SHP77 (cell line): ENCODE results near the gene SAPCD2.

Experiments used
- DNase-seq, 2 experiments: peaks; one replicate each; lab custom pipeline; 2025; lab: John Stamatoyannopoulos, UW

The SAPCD2 gene

GRCh38 chr9:137082222-137082924, 12.0 kb upstream of the SAPCD2 start:
- DNase-seq: no peak

DNA sequence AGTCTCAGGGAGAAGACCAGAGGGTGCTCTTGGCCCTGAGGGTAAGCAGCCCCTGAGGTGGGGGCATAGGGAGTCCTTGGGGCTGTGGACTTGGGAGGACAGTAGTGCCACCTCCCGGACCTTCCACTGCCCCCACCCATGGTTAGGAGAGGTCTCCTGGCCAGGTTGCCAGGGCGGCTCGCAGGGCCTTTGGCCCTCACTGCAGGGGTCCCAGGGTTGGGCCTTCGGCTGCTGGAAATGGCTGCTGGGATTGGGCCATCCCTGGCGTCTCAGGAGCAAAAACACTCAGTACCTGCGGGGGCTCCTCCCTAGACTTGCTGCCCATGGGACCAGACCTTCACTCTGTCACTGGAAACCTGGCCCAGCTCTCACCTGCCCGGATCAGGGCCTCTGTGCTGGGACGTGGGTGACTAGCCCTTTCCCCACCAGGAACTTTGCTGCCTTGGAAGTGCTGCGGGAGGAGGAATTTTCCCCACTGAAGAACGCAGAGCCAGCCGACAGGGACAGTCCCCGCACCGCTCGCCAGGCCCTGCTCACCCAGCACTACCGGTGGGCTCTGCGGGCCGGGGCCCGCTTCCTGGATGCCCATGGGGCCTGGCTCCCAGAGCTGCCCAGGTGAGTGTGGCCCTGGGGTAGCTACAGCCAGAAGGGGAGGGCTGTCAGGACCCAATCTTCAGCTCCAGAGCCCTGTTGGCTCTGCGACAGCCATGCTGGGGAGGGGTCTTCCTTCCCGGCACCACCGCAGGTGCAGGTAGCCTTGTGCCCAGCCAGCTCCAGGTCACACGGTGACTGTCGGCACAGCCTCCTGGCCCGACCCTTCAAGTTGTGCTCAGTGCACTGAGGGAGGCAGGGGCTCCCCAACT, 10.1 kb upstream of the SAPCD2 start:
- DNase-seq: no peak

- no peak for DNase-seq
These were observed 9.0 kb upstream of the SAPCD2 start for GRCh38 chr9:137079401-137079787.

DNA sequence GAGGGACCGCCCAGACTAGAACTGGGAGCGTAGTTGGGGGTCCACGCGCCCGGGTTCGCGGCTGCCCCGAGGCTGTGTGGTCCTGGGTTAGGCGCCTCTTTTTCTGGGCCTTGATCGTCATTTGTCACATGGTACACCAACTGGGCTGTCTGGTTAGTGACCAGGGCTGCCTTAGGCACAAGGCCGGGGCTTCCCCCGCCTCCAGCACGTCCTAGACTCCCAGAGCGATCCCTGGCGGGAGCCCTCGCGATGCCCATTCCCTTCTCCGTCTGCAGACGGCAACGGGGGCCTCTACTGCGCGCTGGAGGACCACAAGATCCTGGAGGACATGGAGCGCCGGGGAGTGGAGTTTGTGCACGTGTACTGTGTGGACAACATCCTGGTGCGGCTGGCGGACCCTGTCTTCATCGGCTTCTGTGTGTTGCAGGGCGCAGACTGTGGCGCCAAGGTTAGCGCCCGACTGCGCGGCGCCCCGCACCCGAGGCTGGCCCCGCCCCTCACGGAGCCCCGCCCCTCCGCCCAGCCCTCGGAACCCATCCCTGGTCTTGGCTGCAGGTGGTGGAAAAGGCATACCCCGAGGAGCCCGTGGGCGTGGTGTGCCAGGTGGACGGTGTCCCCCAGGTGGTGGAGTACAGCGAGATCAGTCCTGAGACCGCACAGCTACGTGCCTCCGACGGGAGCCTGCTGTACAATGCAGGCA, 8.5 kb upstream of the SAPCD2 start:
- DNase-seq: no peak

GRCh38 chr9:137077758-137078693, 7.7 kb upstream of the SAPCD2 start:
- no peak for DNase-seq

DNA sequence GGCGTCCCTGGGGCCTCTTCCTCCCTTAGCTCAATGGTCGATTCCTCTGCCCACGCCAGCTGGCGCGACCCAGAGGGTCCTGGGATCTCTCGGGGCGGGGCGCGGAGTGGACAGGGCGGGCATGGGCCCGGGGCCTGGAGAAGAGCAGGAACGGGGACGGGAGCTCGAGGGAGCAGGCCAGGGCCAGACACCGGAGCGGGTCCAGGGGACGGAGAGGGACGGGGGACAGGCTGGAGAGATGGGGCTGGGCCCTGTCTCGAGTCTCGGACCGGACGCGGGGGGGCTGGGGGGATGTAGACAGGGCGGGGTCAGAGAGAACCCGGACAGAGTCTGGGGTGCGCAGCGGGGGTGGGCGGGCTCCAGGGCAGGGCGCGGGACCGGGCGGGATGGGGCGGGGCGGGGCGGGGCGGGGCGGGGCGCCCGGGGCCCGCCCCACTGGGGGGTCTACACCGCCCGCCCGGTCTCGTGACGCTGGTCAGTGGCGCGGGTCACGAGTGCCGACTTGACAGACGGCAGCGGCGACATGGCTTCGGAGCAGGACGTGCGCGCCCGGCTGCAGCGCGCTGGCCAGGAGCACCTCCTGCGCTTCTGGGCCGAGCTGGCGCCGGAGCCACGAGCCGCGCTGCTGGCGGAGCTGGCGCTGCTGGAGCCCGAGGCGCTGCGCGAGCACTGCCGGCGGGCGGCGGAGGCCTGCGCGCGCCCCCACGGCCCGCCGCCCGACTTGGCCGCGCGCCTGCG, 6.8 kb upstream of the SAPCD2 start, which contains the start of gene UAP1L1:
Gene UAP1L1, plus strand, starts transcription at position 508 of the 738 bp plus-strand sequence. Its CDS starts 16 bp downstream, at position 524.
- DNase-seq: peak; percentile 4 to 35

DNA sequence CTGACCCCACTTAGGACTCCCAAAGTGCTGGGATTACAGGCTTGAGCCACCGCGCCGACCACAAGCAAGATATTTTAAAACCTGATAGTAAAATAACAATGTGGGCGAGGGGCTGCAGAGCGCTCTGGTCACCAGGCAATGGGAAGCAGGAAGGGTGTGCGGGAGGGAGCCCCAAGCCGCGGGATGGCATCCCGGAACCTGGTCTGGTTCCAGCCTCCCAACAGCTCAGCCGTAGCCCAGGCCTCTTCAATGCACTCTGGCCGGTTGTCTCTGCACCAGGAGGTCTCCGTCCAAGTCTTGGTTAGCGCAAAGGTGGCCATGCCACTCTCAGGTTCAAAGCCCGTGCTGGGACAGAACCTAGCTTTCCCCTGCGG, 6.3 kb upstream of the SAPCD2 start:
- DNase-seq: no peak

DNA sequence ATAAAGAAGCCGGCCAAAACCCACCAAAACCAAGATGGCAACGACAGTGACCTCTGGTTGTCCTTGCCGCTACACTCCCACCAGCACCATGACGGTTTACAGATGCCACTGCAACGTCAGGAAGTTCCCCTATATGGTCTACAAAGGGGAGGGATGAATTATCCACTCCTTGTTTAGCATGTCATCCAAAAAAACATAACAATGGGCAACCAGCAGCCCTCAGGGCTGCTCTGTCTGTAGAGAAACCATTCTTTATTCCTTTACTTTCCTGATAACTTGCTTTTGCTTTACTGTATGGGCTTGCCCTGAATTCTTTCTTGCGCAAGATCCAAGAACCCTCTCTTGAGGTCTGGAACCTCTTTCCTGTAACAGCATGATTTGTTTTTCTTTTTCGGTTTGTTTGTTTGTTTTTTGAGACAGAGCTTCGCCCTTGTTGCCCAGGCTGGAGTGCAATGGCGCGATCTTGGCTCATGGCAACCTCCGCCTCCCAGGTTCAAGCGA, 5.0 kb upstream of the SAPCD2 start:
- no peak for DNase-seq

- DNase-seq: no peak
These were observed 4.4 kb upstream of the SAPCD2 start for GRCh38 chr9:137074657-137075274.

DNA sequence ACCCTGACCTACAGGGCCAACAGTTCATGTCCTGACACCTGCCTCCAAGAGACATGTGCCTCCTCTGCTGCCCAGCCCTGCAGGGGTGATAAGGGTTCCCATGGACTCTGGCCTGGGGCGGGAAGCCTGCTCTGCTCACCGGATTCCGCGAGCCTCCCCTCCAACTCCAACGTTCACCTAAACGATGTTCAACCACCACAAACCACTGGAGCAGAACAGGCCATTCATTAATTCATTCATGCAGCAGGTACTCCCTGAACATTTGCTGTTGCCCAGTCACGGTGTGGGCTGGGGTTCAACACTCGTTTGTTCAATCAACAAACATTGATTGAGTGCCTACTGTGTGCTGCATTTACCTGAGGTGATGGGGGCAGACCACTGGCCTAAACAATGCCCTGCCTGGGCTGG, 3.6 kb upstream of the SAPCD2 start:
- DNase-seq: no peak

DNA sequence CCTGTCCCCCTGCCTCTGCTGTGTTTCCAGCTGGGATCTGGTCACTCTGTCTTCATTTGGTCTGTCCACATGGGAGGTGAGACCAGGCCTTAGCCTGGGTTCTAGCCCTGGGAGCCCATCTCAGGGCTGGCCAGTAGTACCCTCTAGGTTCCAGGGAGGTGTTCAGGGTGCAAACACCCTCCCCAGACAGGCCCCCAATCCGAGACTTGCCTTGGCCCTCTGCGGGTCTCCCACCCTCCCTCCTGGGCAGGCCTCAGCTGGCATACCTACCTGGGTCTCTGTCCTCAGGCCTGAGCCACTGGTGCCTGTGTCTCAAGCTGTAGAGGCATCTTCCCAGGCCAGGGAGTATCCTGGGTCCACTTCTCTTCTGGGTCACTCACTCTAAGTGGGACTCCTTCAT, 925 bp upstream of the SAPCD2 start:
- no peak for DNase-seq

DNA sequence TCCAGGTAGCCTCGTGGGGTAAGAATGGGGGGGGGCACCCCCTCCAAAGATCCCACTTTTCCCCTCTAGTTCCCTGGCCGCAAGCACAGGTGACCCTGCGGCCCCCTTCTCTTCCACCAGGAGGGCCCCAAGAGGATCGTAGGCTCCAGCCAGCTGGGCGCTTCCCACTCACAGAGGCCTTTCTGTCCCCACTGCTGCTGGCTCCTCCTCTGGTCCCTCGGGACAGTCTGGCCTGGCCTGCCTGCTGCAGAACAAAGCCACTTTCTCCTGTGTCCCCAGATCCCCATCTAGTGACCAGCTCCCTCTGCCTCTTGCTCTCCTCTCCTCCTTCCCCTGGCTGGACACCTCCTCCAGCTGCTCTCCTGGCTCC, 534 bp upstream of the SAPCD2 start:
- DNase-seq: peak in 1 of 2 experiments; percentile 41

- no peak for DNase-seq
These were observed 757 bp downstream of the SAPCD2 start for GRCh38 chr9:137069508-137070091.

DNA sequence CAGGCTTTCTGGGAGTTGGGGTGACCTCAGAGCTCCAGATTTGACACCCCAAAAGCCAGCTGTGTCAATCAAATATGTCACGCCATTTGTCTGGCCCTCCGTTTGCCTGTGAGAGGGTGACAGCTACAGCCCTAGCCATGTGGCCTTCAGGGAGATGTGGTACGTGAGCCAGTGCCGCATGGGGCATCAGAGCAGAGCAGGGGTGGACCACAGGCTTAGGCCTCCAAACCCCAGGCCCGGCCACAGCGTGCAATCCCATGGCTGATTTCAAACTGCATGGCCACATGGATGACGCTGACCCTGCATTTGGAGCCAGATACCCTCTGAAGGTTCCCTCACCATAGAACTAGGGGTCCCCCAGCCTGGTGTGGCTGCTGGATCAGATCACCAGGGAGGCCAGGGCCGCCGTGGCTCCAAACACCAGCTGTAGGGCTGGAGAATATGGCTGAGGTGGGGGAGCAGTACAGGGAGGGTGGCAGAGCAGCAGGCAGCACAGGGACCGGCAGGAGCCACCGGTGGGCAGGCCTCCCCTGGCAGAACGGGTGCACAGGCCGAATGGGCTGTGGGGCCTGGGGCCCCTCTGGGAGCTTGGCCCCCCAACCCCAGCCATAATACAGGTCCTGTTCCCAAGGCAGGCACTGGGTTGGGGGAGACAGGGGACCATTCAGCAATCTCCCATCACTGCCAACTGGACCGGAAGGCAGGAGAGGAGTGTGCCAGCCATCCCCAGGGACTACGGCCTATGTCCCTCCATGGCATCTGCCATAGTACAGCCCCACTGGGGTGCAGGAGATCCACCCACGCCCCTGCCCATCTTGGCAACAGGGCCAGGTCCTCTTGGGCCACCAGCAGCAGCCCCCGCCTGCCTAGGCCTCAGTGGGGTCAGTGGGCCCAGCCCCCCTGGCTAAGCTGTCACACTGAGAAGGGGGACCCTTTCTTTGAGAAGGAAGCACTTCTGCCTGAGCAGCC, 1.5 kb downstream of the SAPCD2 start:
- DNase-seq: no peak

GRCh38 chr9:137067860-137068538, 2.4 kb downstream of the SAPCD2 start:
- DNase-seq: peak; percentile 74 to 75

GRCh38 chr9:137066096-137066861, 4.1 kb downstream of the SAPCD2 start:
- DNase-seq: no peak

DNA sequence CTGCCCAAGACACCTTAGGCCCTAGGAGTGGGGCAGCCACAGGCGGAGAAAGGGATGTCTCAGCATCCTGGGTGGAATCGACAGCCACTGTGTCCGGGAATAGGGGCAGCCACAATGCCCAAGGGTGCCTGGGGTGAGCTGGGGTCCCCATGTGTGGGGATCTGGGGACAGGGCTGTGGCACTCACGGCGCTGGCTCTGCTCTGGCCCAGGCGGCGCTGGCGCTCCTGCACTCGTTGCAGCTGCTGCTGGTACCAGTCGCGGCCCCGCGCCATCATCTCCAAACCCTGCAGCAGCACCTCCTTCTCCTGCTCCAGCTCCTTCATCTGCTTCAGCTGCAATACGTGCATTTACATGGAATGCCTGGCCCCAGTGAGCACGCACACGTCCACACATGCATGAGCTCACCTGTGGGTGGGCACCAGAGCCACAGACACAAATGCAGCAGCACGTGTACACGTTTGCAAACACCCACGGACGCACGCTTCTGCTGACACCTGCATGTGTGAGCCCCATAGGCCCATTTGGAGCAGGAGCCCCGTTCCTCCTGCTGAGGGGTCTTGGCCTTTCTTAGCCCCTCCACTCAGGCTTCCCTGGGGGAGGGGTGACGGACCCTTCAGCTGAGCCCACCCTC, 4.9 kb downstream of the SAPCD2 start:
- no peak for DNase-seq
